HEK293 (cell line): ENCODE measurements around the gene CTPS1.

Experiments
- CTCF ChIA-PET: fragments of 350-600 bp; formaldehyde crosslinking; extraction: SDS; loops from one replicate; lab custom pipeline; 2021; ENCODE audit warnings: antibody characterized with exemption; lab: Yijun Ruan, JAX
- POLR2A ChIA-PET: fragments of 300-600 bp; formaldehyde crosslinking; extraction: SDS; loops from one replicate; lab custom pipeline; 2020; ENCODE audit warnings: antibody characterized with exemption, inconsistent platforms; lab: Yijun Ruan, JAX
- H3K27ac ChIP-seq: fragments of 200-500 bp; sonication (Bioruptor generic); 2 replicates; pipeline ENCODE4 v1.5.1; 2014; ENCODE audit warnings: low read depth, low read length, control low read depth, inconsistent platforms; ENCODE audit errors: extremely low read depth
- H3K36me3 ChIP-seq, 2 experiments: fragments of 200-500 bp in 1 of 2; sonication (Bioruptor generic) in 1 of 2; 1 replicate in 1 of 2; 2 replicates in 1 of 2; pipeline ENCODE4 v1.5.1; 2014 to 2017; ENCODE audit warnings: inconsistent platforms in 2 of 2, low read length in 2 of 2; ENCODE audit not compliant: control insufficient read depth in 2 of 2, insufficient read depth in 1 of 2
- H3K4me1 ChIP-seq: fragments of 200-500 bp; sonication (Bioruptor generic); 2 replicates; pipeline ENCODE4 v1.5.1; 2014; ENCODE audit warnings: mild to moderate bottlenecking, low read length, inconsistent platforms; ENCODE audit not compliant: control insufficient read depth, insufficient read depth
- H3K4me3 ChIP-seq: 2 replicates; pipeline ENCODE4 v1.5.1; 2011; ENCODE audit warnings: low read depth, mild to moderate bottlenecking, control low read depth, low read length, moderate library complexity
- H3K9me3 ChIP-seq: fragments of 200-500 bp; sonication (Bioruptor generic); 2 replicates; pipeline ENCODE4 v1.5.1; 2014; ENCODE audit warnings: low read depth, low read length, inconsistent platforms; ENCODE audit not compliant: control insufficient read depth, insufficient read depth
- BCL11B ChIP-seq: fragments of 450-650 bp; formaldehyde crosslinking; IDR thresholded peaks from 2 replicates; pipeline ENCODE4 v1.5.1; 2016; ENCODE audit warnings: low read depth, missing biosample characterization, missing genetic modification characterization
- HOXC10 ChIP-seq: sonication (generic); formaldehyde crosslinking; IDR thresholded peaks from 2 replicates; pipeline ENCODE4 v1.8.1; 2023; ENCODE audit warnings: mild to moderate bottlenecking, missing genetic modification reagents
- PRDM1 ChIP-seq: fragments of 450-650 bp; formaldehyde crosslinking; IDR thresholded peaks from 2 replicates; pipeline ENCODE4; 2016; ENCODE audit warnings: missing biosample characterization, missing genetic modification characterization
- TRIM28 ChIP-seq: IDR thresholded peaks from 2 replicates; pipeline ENCODE4 v1.6.1; 2011; ENCODE audit warnings: low read length, control low read depth, borderline replicate concordance
- ZBTB20 ChIP-seq: fragments of 450-650 bp; formaldehyde crosslinking; IDR thresholded peaks from 2 replicates; pipeline ENCODE4 v1.5.1; 2016; ENCODE audit warnings: missing biosample characterization, missing genetic modification characterization
- ZFP3 ChIP-seq: fragments of 450-650 bp; formaldehyde crosslinking; IDR thresholded peaks from 2 replicates; pipeline ENCODE4 v1.5.1; 2016; ENCODE audit warnings: low read depth, missing biosample characterization, missing genetic modification characterization
- ZNF114 ChIP-seq: fragments of 450-650 bp; formaldehyde crosslinking; IDR thresholded peaks from 2 replicates; pipeline ENCODE4 v1.5.0; 2017; ENCODE audit warnings: missing biosample characterization, missing genetic modification characterization
- ZNF133 ChIP-seq: fragments of 450-650 bp; formaldehyde crosslinking; IDR thresholded peaks from 2 replicates; pipeline ENCODE4 v1.5.1; 2016; ENCODE audit warnings: missing biosample characterization, missing genetic modification characterization
- ZNF138 ChIP-seq: fragments of 450-650 bp; formaldehyde crosslinking; IDR thresholded peaks from 2 replicates; pipeline ENCODE4 v1.5.1; 2016; ENCODE audit warnings: missing biosample characterization, missing genetic modification characterization, borderline replicate concordance
- ZNF146 ChIP-seq: fragments of 450-650 bp; formaldehyde crosslinking; IDR thresholded peaks from 2 replicates; pipeline ENCODE4 v1.5.1; 2016; ENCODE audit warnings: missing biosample characterization, missing genetic modification characterization
- ZNF155 ChIP-seq: fragments of 450-650 bp; formaldehyde crosslinking; IDR thresholded peaks from 2 replicates; pipeline ENCODE4 v1.5.1; 2016; ENCODE audit warnings: missing biosample characterization, missing genetic modification characterization
- ZNF202 ChIP-seq: fragments of 450-650 bp; formaldehyde crosslinking; IDR thresholded peaks from 2 replicates; pipeline ENCODE4 v1.5.1; 2016; ENCODE audit warnings: missing biosample characterization, missing genetic modification characterization, borderline replicate concordance
- ZNF211 ChIP-seq: fragments of 450-650 bp; formaldehyde crosslinking; IDR thresholded peaks from 2 replicates; pipeline ENCODE4 v1.5.1; 2016; ENCODE audit warnings: low read depth, missing biosample characterization, missing genetic modification characterization
- ZNF26 ChIP-seq: fragments of 450-650 bp; formaldehyde crosslinking; IDR thresholded peaks from 2 replicates; pipeline ENCODE4 v1.5.1; 2016; ENCODE audit warnings: missing biosample characterization, missing genetic modification characterization
- ZNF311 ChIP-seq: fragments of 450-650 bp; formaldehyde crosslinking; IDR thresholded peaks from 2 replicates; pipeline ENCODE4 v1.5.1; 2017; ENCODE audit warnings: missing biosample characterization, missing genetic modification characterization, borderline replicate concordance
- ZNF354C ChIP-seq: fragments of 450-650 bp; formaldehyde crosslinking; IDR thresholded peaks from 2 replicates; pipeline ENCODE4 v1.5.1; 2016; ENCODE audit warnings: missing biosample characterization, missing genetic modification characterization, low read depth, borderline replicate concordance
- ZNF433 ChIP-seq: fragments of 450-650 bp; formaldehyde crosslinking; IDR thresholded peaks from 2 replicates; pipeline ENCODE4 v1.5.1; 2016; ENCODE audit warnings: missing biosample characterization, missing genetic modification characterization, low read depth
- ZNF473 ChIP-seq: fragments of 450-650 bp; formaldehyde crosslinking; IDR thresholded peaks from 2 replicates; pipeline ENCODE4 v1.5.1; 2017; ENCODE audit warnings: missing biosample characterization, missing genetic modification characterization
- ZNF654 ChIP-seq: fragments of 450-650 bp; formaldehyde crosslinking; IDR thresholded peaks from 2 replicates; pipeline ENCODE4 v1.5.1; 2016; ENCODE audit warnings: low read depth, missing biosample characterization, missing genetic modification characterization
- ZNF664 ChIP-seq: fragments of 450-650 bp; formaldehyde crosslinking; IDR thresholded peaks from 2 replicates; pipeline ENCODE4 v1.5.1; 2016; ENCODE audit warnings: missing biosample characterization, missing genetic modification characterization
- ZNF692 ChIP-seq: fragments of 450-650 bp; formaldehyde crosslinking; IDR thresholded peaks from 2 replicates; pipeline ENCODE4 v1.5.1; 2016; ENCODE audit warnings: missing biosample characterization, missing genetic modification characterization
- ZNF830 ChIP-seq: fragments of 450-650 bp; IDR thresholded peaks from 2 replicates; pipeline ENCODE4 v1.5.0; 2018; ENCODE audit warnings: missing biosample characterization, missing genetic modification characterization, low read depth, mild to moderate bottlenecking, moderate library complexity
- TF ChIP-seq, protein P1 (sequence below): fragments of 450-650 bp; formaldehyde crosslinking; conservative IDR thresholded peaks from 2 replicates; pipeline ENCODE4 v1.5.1; 2016; ENCODE audit warnings: low read depth, missing biosample characterization, missing genetic modification characterization
- TF ChIP-seq, protein P2 (sequence below): fragments of 450-650 bp; formaldehyde crosslinking; IDR thresholded peaks from 2 replicates; pipeline ENCODE4 v1.5.1; 2017; ENCODE audit warnings: missing biosample characterization, missing genetic modification characterization
- TF ChIP-seq, protein P3 (sequence below): fragments of 450-650 bp; formaldehyde crosslinking; IDR thresholded peaks from 2 replicates; pipeline ENCODE4 v1.5.1; 2016; ENCODE audit warnings: missing biosample characterization, missing genetic modification characterization
- TF ChIP-seq, protein P4 (sequence below): fragments of 450-650 bp; formaldehyde crosslinking; IDR thresholded peaks from 2 replicates; pipeline ENCODE4 v1.5.1; 2016; ENCODE audit warnings: missing biosample characterization, missing genetic modification characterization

Gene CTPS1

DNA sequence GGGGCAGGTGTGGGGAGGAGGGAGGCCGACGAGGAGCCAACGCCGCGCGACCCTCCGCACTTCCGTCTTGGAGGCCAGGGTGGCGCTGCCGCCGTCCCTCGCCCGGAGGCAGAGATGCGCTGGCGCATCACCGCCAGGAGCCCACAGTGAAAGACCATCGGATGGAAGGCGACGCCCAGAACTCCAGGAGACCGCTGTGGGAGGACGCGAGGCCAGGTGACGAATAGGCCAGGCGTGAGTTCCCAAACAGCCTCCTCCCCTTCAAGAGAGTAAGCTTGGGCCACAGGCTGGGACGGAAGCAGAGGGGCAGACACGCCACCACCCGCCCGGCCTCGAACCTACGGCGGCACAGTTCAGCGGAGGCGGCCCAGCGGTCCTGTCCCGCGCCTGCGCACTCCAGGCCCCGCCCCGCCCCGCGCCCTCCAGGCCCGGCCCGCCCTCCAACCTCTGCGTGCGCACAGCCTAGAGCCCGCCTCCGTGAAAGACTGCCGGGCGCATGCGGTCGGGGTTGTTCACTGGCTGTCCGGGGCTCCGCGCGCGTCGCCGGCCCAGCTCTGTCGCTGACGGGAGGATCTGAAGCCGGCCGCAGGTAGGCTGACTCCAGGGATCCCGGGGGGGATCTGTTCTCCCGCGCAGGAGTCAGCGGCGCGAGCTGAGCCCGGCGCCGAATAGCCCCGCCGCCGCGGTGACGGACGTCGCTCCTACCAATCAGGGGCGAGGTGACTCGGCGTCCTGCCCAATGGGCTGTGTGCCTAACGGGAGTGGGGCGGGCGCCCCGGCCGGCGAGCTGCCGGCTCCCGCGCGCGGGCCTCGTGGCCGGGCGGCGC, at the start of gene CTPS1:
Gene CTPS1, plus strand, starts transcription at position 456 of the 827 bp plus-strand sequence. CDS start 3,595 bp downstream, outside the sequence.
- Histone ChIP-seq H3K27ac (peak within 1 kb of the TSS; percentile 94), H3K9me3 (no peaks in the 10 kb centered on the region), H3K4me3 (peak within 1 kb of the TSS; percentile 80), H3K4me1 (0 out of 2 replicates have a peak, but pooled peaks cover 4% of the 10 kb centered on the region), H3K36me3 (peaks cover 5 to 35% of the 10 kb centered on the region in 2 experiments)
- ChIA-PET CTCF (interaction anchor here (0.7 to 1.7 kb wide), 6 partner anchors 13 to 107 kb away, joined by 3 to 6 read pairs (median 3); no protein-coding TSS in a partner anchor), POLR2A (interaction anchor here (0.6 to 2.3 kb wide), 14 partner anchors 8 to 471 kb away, joined by 3 to 30 read pairs (median 4); partner anchors contain the start of genes CITED4, EXO5, NFYC and ZNF684)
- TF ChIP-seq TRIM28 (no peak), ZNF354C (tag by site-specific recombination) (no peak), ZNF146 (no peak), ZNF692 (0 out of 2 replicates have a peak, but pooled peaks have one; percentile 68), ZNF311 (tag by site-specific recombination) (no peak), ZNF473 (no peak), PRDM1 (no peak), ZBTB20 (tag by site-specific recombination) (peak; percentile 59; the same call in 1 of the 2 replicates), ZFP3 (tag by site-specific recombination) (no peak), ZNF664 (tag by site-specific recombination) (no peak), ZNF211 (no peak), BCL11B (no peak), ZNF155 (no peak), ZNF138 (tag by site-specific recombination) (no peak), ZNF202 (tag by site-specific recombination) (no peak), ZNF114 (tag by site-specific recombination) (no peak), HOXC10 (CRISPR knock-in tag) (no peak), ZNF433 (tag by site-specific recombination) (no peak), ZNF830 (tag by site-specific recombination) (no peak), ZNF133 (tag by site-specific recombination) (no peak), ZNF654 (no peak), ZNF26 (tag by site-specific recombination) (no peak)
- TF ChIP-seq, protein P1, sequence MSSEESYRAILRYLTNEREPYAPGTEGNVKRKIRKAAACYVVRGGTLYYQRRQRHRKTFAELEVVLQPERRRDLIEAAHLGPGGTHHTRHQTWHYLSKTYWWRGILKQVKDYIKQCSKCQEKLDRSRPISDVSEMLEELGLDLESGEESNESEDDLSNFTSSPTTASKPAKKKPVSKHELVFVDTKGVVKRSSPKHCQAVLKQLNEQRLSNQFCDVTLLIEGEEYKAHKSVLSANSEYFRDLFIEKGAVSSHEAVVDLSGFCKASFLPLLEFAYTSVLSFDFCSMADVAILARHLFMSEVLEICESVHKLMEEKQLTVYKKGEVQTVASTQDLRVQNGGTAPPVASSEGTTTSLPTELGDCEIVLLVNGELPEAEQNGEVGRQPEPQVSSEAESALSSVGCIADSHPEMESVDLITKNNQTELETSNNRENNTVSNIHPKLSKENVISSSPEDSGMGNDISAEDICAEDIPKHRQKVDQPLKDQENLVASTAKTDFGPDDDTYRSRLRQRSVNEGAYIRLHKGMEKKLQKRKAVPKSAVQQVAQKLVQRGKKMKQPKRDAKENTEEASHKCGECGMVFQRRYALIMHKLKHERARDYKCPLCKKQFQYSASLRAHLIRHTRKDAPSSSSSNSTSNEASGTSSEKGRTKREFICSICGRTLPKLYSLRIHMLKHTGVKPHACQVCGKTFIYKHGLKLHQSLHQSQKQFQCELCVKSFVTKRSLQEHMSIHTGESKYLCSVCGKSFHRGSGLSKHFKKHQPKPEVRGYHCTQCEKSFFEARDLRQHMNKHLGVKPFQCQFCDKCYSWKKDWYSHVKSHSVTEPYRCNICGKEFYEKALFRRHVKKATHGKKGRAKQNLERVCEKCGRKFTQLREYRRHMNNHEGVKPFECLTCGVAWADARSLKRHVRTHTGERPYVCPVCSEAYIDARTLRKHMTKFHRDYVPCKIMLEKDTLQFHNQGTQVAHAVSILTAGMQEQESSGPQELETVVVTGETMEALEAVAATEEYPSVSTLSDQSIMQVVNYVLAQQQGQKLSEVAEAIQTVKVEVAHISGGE (tag by site-specific recombination): peak; percentile 55
- TF ChIP-seq, protein P2, sequence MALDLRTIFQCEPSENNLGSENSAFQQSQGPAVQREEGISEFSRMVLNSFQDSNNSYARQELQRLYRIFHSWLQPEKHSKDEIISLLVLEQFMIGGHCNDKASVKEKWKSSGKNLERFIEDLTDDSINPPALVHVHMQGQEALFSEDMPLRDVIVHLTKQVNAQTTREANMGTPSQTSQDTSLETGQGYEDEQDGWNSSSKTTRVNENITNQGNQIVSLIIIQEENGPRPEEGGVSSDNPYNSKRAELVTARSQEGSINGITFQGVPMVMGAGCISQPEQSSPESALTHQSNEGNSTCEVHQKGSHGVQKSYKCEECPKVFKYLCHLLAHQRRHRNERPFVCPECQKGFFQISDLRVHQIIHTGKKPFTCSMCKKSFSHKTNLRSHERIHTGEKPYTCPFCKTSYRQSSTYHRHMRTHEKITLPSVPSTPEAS: peak; percentile 29; the same call in 1 of the 2 replicates
- TF ChIP-seq, protein P3, sequence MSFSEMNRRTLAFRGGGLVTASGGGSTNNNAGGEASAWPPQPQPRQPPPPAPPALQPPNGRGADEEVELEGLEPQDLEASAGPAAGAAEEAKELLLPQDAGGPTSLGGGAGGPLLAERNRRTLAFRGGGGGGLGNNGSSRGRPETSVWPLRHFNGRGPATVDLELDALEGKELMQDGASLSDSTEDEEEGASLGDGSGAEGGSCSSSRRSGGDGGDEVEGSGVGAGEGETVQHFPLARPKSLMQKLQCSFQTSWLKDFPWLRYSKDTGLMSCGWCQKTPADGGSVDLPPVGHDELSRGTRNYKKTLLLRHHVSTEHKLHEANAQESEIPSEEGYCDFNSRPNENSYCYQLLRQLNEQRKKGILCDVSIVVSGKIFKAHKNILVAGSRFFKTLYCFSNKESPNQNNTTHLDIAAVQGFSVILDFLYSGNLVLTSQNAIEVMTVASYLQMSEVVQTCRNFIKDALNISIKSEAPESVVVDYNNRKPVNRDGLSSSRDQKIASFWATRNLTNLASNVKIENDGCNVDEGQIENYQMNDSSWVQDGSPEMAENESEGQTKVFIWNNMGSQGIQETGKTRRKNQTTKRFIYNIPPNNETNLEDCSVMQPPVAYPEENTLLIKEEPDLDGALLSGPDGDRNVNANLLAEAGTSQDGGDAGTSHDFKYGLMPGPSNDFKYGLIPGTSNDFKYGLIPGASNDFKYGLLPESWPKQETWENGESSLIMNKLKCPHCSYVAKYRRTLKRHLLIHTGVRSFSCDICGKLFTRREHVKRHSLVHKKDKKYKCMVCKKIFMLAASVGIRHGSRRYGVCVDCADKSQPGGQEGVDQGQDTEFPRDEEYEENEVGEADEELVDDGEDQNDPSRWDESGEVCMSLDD (tag by site-specific recombination): no peak
- TF ChIP-seq, protein P4, sequence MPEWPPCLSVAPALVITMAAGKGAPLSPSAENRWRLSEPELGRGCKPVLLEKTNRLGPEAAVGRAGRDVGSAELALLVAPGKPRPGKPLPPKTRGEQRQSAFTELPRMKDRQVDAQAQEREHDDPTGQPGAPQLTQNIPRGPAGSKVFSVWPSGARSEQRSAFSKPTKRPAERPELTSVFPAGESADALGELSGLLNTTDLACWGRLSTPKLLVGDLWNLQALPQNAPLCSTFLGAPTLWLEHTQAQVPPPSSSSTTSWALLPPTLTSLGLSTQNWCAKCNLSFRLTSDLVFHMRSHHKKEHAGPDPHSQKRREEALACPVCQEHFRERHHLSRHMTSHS (tag by site-specific recombination): no peak
